HG02759 (cell line): Measurements from ENCODE around the gene ZCCHC17.
"Not testable (repeated sequence)": the region's sequence is repeated elsewhere in the genome, so short reads cannot be mapped to it uniquely, and the experiment has no call there.

Experiments used
- ATAC-seq: cut with Tn5 transposase; IDR thresholded peaks from one replicate; pipeline ENCODE4 v1.9.1; 2021; ENCODE audit warnings: mild to moderate bottlenecking, moderate library complexity; ENCODE audit not compliant: unreplicated experiment

ZCCHC17 gene

DNA sequence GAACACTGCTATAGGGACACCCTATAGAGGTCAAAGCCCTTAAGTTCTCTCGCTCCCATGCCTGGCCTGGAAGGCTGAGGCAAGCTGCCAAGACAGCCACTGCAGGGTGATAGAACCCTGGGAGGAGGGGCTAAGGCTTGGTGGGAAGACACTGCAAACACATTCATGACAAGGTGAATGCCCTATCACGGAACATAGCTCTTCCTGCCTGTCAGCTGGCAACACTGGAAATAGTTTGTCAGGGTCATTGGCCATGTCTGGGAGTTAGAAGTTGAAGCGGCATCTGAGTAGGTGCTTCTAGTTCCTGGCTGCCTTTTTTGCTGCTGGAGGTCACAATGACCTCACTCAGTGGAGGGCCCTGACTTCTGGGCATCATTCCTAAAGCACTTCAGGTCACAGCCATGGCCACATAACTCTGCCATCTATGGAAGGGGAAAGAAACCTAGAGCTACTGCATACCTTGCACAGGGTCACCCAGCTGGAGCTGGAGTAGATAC, 71.8 kb downstream of the ZCCHC17 start:
- no peak for ATAC-seq

GRCh38 chr1:31370021-31370420, 73.2 kb downstream of the ZCCHC17 start:
- ATAC-seq = no peak

DNA sequence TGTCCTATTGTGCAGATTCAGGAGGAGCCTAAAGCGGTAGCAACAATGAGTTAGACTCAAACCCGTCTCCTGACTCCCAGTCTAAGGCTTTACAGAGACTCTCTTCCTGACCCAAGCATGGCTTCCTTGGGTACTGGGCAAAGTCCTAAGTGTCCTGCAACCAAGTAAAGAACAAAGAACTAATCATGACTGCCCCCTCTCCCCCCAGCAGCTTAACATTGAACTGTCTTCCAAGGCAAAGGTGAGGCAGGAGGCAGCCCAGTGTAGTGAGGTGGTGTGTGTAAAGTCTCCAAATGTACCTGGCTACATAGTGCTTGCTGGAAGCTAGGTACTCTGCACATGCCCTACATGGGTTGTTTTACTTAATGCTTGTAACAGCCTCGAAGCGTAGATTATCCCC, 73.7 kb downstream of the ZCCHC17 start:
- ATAC-seq = no peak

GRCh38 chr1:31371121-31371959, 74.5 kb downstream of the ZCCHC17 start:
- ATAC-seq = no peak

- ATAC-seq = no peak
Observed at GRCh38 chr1:31372051-31372450, 75.2 kb downstream of the ZCCHC17 start.

DNA sequence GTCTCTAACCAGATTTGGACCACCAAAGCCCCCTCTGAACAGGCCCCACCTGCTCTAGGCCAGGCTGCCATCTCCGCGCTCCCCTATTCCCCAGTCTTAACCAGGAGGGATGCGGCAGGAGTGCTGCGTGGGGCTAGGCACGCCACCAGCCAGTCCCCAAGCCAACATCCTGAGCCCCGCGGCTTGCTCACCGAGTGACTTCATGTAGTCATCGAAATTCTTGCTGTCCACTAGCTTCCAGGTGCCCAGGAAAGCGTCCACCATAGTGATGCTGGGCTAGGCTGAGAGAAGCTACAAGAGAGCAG, 75.9 kb downstream of the ZCCHC17 start:
- ATAC-seq = no peak

GRCh38 chr1:31373056-31373896, 76.4 kb downstream of the ZCCHC17 start, which contains the start of gene FABP3:
Gene FABP3 (minus strand): TSS chr1:31373076. CDS start chr1:31373014, 62 bp downstream.
- no peak for ATAC-seq

DNA sequence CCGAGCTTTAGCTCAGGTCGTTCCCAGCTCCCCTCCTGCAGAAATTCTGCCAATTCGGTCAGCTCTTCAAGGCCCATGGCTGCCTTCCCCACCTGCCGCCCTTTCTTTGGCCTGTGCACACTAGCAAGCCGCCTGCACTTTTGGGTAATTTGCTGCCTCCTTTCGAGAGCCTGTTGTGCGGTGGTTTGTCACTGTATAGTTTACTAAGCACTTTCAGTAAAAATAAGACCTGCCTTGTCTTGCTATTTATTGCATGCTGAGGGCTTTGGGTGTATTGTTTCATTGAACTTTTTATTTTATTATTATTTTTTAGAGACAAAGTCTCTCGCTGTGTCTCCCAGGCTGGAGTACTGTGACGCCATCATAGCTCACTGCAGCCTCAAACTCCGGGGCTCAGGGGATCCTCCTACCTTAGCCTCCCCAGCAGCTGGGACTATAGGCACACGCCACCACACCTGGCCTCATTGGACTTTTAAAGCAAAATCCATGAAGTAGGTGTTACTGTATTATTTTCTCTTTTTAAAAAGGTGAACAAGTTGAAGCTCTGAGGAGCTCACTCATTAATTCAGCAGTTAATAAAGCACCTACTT, 77.2 kb downstream of the ZCCHC17 start:
- no peak for ATAC-seq

GRCh38 chr1:31374511-31375196, 77.8 kb downstream of the ZCCHC17 start:
- ATAC-seq = no peak

DNA sequence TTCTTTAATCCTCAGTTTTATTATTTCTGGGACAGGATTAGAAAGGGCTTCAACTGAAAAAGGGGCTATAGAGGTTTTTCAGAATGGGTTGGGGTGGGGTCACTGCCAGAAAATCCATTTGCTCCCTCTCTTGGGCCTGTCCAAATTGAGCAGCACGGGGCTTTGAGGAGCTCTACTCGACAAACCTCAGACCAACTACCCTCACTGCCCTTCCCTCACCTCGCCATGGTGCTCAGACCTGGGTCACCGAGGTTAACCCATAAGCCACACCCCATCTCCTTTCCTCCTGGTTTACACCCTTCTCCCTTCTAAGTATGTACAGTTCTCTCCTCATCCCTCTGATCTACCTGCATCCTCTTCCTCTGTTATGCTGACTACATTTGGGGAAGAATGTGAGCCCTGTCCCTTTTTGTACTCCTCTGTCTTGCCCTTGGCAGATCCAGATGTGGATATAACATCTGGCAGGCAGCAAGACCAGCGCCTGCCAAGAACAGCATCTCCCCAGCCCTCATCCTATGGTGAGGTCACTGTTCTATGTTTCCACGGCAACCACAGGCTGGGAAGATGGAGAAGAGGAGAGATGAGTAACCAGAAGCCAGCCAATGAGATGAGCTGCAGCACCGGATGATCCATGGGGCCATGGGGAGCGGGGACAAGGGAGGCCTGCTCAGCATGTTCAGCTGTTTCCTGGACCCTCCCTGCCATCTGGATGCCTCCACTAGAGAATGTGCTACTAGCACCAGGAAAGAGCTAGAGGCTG, 79.7 kb downstream of the ZCCHC17 start:
- ATAC-seq = no peak

GRCh38 chr1:31377364-31377863, 80.6 kb downstream of the ZCCHC17 start:
- no peak for ATAC-seq

GRCh38 chr1:31378001-31378400, 81.2 kb downstream of the ZCCHC17 start:
- no peak for ATAC-seq

DNA sequence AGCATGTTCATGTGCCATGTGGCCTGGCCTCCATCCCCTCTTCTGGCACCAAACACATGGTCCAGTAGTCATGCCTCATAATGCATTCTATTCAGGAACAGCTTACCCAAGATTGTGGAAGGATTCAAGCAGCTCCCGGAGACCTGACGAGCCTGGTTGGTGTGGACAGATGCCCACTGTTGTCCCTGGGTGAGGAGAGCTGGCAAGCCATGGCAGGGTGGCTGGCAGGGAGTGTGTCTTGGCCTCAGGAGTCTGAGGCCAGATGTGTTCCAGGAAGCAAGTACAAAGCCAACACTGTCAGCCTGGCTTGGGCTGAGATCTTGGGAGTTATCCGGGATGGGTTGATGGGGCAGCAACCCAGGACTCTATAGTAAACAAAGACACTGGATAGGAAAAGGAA, 83.3 kb downstream of the ZCCHC17 start:
- ATAC-seq = no peak

DNA sequence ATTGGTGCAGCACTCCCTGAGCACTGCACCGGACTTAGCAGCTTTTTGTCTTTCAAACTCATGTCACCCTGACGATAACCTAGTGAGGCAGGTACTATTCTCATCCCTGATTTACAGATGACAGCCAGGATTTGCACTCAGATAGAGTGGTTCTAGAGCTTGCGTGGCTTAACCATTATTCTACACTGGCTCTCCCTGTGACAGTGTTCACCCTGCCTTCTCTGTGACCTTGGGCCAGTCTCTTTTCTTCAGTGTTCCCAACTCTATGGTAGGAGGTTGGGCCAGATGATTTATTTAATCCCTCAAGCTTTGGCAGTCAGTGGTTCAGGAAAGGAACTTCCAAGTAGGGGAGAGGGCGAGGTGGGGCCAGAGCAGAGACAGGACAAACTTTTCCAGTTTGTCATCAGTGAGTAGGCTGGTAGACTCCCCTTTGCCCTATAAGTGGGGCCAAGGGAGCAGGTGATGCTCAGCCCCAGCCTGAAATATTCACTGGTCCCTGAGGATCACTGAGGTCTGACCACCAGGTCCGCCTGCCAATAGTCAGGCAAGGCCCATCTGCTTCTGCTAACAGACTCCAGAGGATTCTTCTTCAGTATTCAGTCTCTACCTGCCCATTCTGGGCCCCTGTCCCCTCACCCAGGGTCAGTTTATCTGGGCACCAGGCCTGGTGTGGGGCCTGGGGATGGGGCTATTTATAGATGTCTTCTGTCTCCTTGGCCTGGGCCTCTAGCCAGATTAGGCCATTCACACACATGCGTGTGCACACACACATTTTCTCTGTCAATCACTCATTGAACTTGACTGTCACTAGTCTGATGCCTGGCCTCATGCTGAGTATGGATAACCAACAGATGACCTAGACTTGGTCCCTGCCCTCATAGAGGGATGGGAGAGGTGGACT, 84.8 kb downstream of the ZCCHC17 start:
- no peak for ATAC-seq

GRCh38 chr1:31382379-31382989, 85.7 kb downstream of the ZCCHC17 start:
- no peak for ATAC-seq

- no peak for ATAC-seq
Observed at GRCh38 chr1:31383967-31384366, 87.1 kb downstream of the ZCCHC17 start.

DNA sequence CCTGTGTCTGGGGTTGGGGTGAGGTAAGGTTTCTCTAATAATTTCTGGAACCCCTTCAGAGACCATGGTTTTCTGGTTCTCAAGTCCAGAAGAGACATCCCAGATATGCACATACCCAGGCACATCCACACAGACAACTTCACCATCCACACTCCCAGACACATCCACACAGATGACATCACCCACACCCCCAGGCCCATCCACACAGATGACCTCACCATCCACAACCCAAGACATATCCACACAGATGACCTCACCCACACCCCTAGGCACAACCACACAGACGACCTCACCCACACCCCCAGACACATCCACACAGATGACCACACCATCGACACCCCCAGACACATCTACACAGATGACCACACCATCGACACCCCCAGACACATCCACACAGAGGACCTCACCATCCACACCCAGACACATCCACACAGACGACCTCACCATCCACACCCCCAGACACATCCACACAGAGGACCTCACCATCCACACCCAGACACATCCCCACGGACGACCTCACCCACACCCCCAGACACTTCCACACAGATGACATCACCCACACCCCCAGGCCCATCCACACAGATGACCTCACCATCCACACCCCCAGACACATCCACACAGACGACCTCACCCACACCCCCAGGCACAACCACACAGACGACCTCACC, 89.9 kb downstream of the ZCCHC17 start:
- not testable (repeated sequence) for ATAC-seq

DNA sequence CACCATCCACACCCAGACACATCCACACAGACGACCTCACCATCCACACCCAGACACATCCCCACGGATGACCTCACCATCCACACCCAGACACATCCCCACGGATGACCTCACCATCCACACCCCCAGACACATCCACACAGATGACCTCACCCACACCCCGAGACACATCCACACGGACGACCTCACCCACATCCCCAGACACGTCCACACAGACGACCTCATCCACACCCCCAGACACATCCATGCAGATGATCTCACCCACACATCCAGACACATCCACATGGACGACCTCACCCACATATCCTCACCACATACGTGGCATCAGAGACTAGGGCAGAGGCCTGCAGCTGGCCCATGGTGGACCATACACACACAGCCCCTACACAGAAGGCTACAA, 90.8 kb downstream of the ZCCHC17 start:
- no peak for ATAC-seq
